Neuronal stem cell (in vitro differentiated cells): ENCODE results near the gene RAP1GAP.

Source experiments
- DNase-seq: peaks from one replicate; pipeline ENCODE4 v3.0.0-alpha.2; 2013; ENCODE audit warnings: low spot score
- H2AFZ ChIP-seq: one replicate; pipeline ENCODE4 v1.6.1; 2013; ENCODE audit warnings: mild to moderate bottlenecking, low read length, inconsistent platforms
- H2AK5ac ChIP-seq: 2 replicates; pipeline ENCODE4 v1.6.1; 2013; ENCODE audit warnings: low read depth, mild to moderate bottlenecking, inconsistent platforms, low read length, moderate library complexity, mixed read lengths
- H2BK120ac ChIP-seq: 2 replicates; pipeline ENCODE4 v1.6.1; 2013; ENCODE audit warnings: low read depth, mild to moderate bottlenecking, inconsistent platforms, low read length, moderate library complexity, mixed read lengths
- H2BK12ac ChIP-seq: one replicate; pipeline ENCODE4 v1.6.1; 2013; ENCODE audit warnings: low read length, inconsistent platforms
- H2BK15ac ChIP-seq: 2 replicates; pipeline ENCODE4 v1.6.1; 2013; ENCODE audit warnings: mild to moderate bottlenecking, low read length, inconsistent platforms, mixed read lengths
- H2BK5ac ChIP-seq: one replicate; pipeline ENCODE4 v1.6.1; 2013; ENCODE audit warnings: inconsistent platforms, mild to moderate bottlenecking, low read length, moderate library complexity
- H3K14ac ChIP-seq: one replicate; pipeline ENCODE4 v1.6.1; 2013; ENCODE audit warnings: low read length, inconsistent platforms
- H3K18ac ChIP-seq: 2 replicates; pipeline ENCODE4 v1.6.1; 2013; ENCODE audit warnings: low read length, inconsistent platforms
- H3K23ac ChIP-seq: 2 replicates; pipeline ENCODE4 v1.6.1; 2013; ENCODE audit warnings: low read depth, mild to moderate bottlenecking, mixed read lengths, low read length, inconsistent platforms; ENCODE audit not compliant: poor library complexity
- H3K27ac ChIP-seq: replicated peaks from 3 replicates; pipeline ENCODE4 v1.5.1; 2013; ENCODE audit warnings: low read length, inconsistent platforms
- H3K27me3 ChIP-seq, 3 experiments: 2 replicates each; pipeline ENCODE4 v1.6.1; 2013; ENCODE audit warnings: low read length in 3 of 3, mild to moderate bottlenecking in 2 of 3, inconsistent platforms in 1 of 3, low read depth in 1 of 3, mixed read lengths in 1 of 3, moderate library complexity in 1 of 3; ENCODE audit not compliant: control insufficient read depth in 3 of 3, insufficient read depth in 3 of 3
- H3K36me3 ChIP-seq, 2 donors: replicated peaks in 1 of 2; 2 replicates each; pipeline ENCODE4 v1.6.1; 2013; ENCODE audit warnings: low read length in 2 of 2; ENCODE audit not compliant: control insufficient read depth in 2 of 2, insufficient read depth in 2 of 2
- H3K4ac ChIP-seq: 2 replicates; pipeline ENCODE4 v1.6.1; 2013; ENCODE audit warnings: inconsistent platforms, mild to moderate bottlenecking, low read length, moderate library complexity
- H3K4me1 ChIP-seq, 2 donors: 1 replicate in 1 of 2; 2 replicates in 1 of 2; pipeline ENCODE4 v1.6.1; 2013; ENCODE audit warnings: low read length in 2 of 2, low read depth in 1 of 2; ENCODE audit not compliant: control insufficient read depth in 2 of 2, insufficient read depth in 1 of 2
- H3K4me2 ChIP-seq: one replicate; pipeline ENCODE4 v1.6.1; 2013; ENCODE audit warnings: mild to moderate bottlenecking, low read length, inconsistent platforms; ENCODE audit not compliant: insufficient read depth, poor library complexity, severe bottlenecking
- H3K4me3 ChIP-seq, 2 donors: 2 replicates each; pipeline ENCODE4 v1.5.1; 2013; ENCODE audit warnings: low read length in 2 of 2, mild to moderate bottlenecking in 2 of 2, inconsistent platforms in 1 of 2, moderate library complexity in 1 of 2
- H3K79me1 ChIP-seq: one replicate; pipeline ENCODE4 v1.6.1; 2013; ENCODE audit warnings: low read depth, mild to moderate bottlenecking, inconsistent platforms, low read length, moderate library complexity
- H3K9ac ChIP-seq: one replicate; pipeline ENCODE4 v1.6.1; 2013; ENCODE audit warnings: mild to moderate bottlenecking, low read depth, low read length, inconsistent platforms; ENCODE audit not compliant: poor library complexity
- H3K9me3 ChIP-seq, 2 donors: replicated peaks in 1 of 2; 2 replicates each; pipeline versions ENCODE3 to v1.6.1; 2013; ENCODE audit warnings: low read length in 2 of 2, mild to moderate bottlenecking in 2 of 2, inconsistent platforms in 1 of 2, low read depth in 1 of 2, mixed read lengths in 1 of 2, moderate library complexity in 1 of 2; ENCODE audit not compliant: control insufficient read depth in 2 of 2, insufficient read depth in 1 of 2
- H4K8ac ChIP-seq: one replicate; pipeline ENCODE4 v1.6.1; 2013; ENCODE audit warnings: low read depth, mild to moderate bottlenecking, inconsistent platforms, low read length, moderate library complexity
- H4K91ac ChIP-seq: one replicate; pipeline ENCODE4 v1.6.1; 2013; ENCODE audit warnings: low read length, low read depth, mild to moderate bottlenecking, inconsistent platforms; ENCODE audit not compliant: poor library complexity
- WGBS, 2 donors: extraction: QIAGEN DNeasy Blood & Tissue Kit; methylation state at CpG; one replicate each; pipeline ENCODE4 v1.1.7; 2013; ENCODE audit warnings: missing lambda C conversion rate in 2 of 2, mixed read lengths in 1 of 2; ENCODE audit not compliant: insufficient read length in 2 of 2, insufficient replicate concordance in 1 of 2; ENCODE audit errors: extremely low coverage in 2 of 2; 5-methylcytosine and 5-hydroxymethylcytosine counted together

Gene RAP1GAP

GRCh38 chr1:21664806-21665588 lies 4.2 kb downstream of the RAP1GAP start:
- H3K27me3 ChIP-seq, result peaks cover 0 to 87% (median 34%) of the 10 kb centered on the region in 3 experiments
- H3K27ac ChIP-seq, result no peak overlapping the region

DNA sequence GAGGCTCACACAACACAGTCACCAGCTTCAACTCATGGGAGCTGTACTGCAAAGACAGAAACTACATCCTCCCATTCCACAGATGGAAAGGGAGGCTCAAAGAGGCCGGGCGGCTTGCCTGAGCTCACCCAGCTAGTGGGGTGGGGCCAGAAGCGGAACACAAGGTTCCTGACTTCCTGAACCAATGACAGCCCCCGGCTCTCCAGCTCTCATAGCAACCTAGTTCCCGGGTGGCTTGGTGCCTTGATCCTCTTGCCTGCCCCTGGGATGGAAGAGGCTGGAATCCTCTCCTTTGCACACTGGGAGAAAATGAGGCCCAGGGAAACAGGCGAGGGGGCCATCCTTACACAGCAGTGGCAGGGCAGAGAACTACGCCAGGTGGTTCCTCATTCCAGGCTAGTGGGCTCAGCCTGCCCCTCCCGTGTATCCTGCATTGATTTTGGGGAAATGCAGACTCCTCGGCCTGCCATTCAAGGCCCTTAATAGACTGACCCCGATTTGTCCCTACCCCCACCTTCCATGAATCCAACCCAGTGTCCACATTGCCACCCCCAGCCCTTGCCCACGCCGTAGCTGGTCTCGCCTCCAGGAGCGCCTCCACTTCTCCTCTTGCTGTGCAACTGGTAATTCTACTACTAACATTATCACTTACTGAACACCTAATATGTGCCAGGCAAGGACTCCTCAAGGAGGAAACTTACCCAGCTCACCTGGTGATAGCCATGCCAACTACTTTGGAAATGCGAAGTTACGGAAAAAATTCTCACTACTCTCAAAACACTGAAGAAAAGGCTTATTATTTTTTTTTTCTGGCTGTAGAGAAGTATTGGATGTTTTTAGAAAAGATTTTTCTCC lies 5.0 kb downstream of the RAP1GAP start:
- no peak overlapping the region for H3K4ac ChIP-seq
- no peak overlapping the region for H4K8ac ChIP-seq
- no peak overlapping the region for H2BK15ac ChIP-seq
- H3K27ac ChIP-seq, result no peak overlapping the region
- H3K9me3 ChIP-seq, result no peaks in the 10 kb centered on the region
- H3K4me3 ChIP-seq, result no peak overlapping the region
- no peaks in the 10 kb centered on the region for H3K79me1 ChIP-seq
- no peaks in the 10 kb centered on the region for H3K36me3 ChIP-seq
- H4K91ac ChIP-seq, result no peak overlapping the region
- WGBS, 2 donors, result no CpG with 5 or more reads among the region's 16 CpGs
- H3K27me3 ChIP-seq, result peaks cover 2 to 86% (median 34%) of the 10 kb centered on the region in 3 experiments
- H3K18ac ChIP-seq, result no peak overlapping the region
- no peak overlapping the region for H2BK12ac ChIP-seq
- H3K9ac ChIP-seq, result no peak overlapping the region
- H3K4me2 ChIP-seq, result no peak overlapping the region
- H2AK5ac ChIP-seq, result no peak overlapping the region
- peaks cover 8 to 25% of the 10 kb centered on the region in 2 donors for H3K4me1 ChIP-seq
- no peak overlapping the region for H2BK120ac ChIP-seq
- no peak for DNase-seq
- no peak overlapping the region for H2AFZ ChIP-seq
- no peak overlapping the region for H3K14ac ChIP-seq
- H2BK5ac ChIP-seq, result no peak overlapping the region
- no peak overlapping the region for H3K23ac ChIP-seq

More at GRCh38 chr1:21664806-21665588, 4.2 kb downstream of the RAP1GAP start:
- Histone ChIP-seq H3K23ac (peak overlapping the region; percentile 48), H4K8ac (no peak overlapping the region), H3K14ac (no peak overlapping the region), H3K9me3 (no peaks in the 10 kb centered on the region), H3K4me1 (peaks cover 5 to 24% of the 10 kb centered on the region in 2 donors), H3K4me2 (no peak overlapping the region), H2AK5ac (no peak overlapping the region), H2BK15ac (no peak overlapping the region), H2BK5ac (no peak overlapping the region), H3K9ac (no peak overlapping the region), H4K91ac (no peak overlapping the region), H3K18ac (no peak overlapping the region), H2BK12ac (no peak overlapping the region), H3K4ac (no peak overlapping the region), H2BK120ac (no peak overlapping the region), H3K4me3 (no peak overlapping the region), H2AFZ (no peak overlapping the region), H3K36me3 (no peaks in the 10 kb centered on the region), H3K79me1 (no peaks in the 10 kb centered on the region)
- WGBS, 2 donors, result no CpG with 5 or more reads among the region's 10 CpGs
- DNase-seq, result no peak

- peak overlapping the region; percentile 38 for H2AK5ac ChIP-seq
- H3K27me3 ChIP-seq, result peaks cover 2 to 82% (median 26%) of the 10 kb centered on the region in 3 experiments
- H3K4me3 ChIP-seq, result no peak overlapping the region
These were observed 5.8 kb downstream of the RAP1GAP start for GRCh38 chr1:21663248-21663950.

More at GRCh38 chr1:21663248-21663950, 5.8 kb downstream of the RAP1GAP start:
- Histone ChIP-seq H4K91ac (no peak overlapping the region), H2BK5ac (no peak overlapping the region), H4K8ac (no peak overlapping the region), H3K18ac (peak overlapping the region; percentile 65), H2AFZ (no peak overlapping the region), H3K9ac (peak overlapping the region; percentile 73), H2BK12ac (no peak overlapping the region), H2BK15ac (peak overlapping the region; percentile 52), H3K23ac (peak overlapping the region; percentile 38), H3K4me1 (peaks cover 4 to 21% of the 10 kb centered on the region in 2 donors), H3K27ac (no peak overlapping the region), H3K79me1 (no peaks in the 10 kb centered on the region), H2BK120ac (no peak overlapping the region), H3K14ac (peak overlapping the region; percentile 60), H3K36me3 (no peaks in the 10 kb centered on the region), H3K9me3 (no peaks in the 10 kb centered on the region), H3K4me2 (no peak overlapping the region), H3K4ac (no peak overlapping the region)
- no peak for DNase-seq
- no CpG with 5 or more reads among the region's 11 CpGs for WGBS, 2 donors
